GM18861 (cell line): ENCODE results near the gene LRRC27.

Source experiments
- ATAC-seq: cut with Tn5 transposase; IDR thresholded peaks from one replicate; pipeline ENCODE4 v1.9.1; 2021; ENCODE audit not compliant: unreplicated experiment

The LRRC27 gene

GRCh38 chr10:132399117-132400035 is 67.4 kb downstream of the LRRC27 start:
- ATAC-seq: no peak

GRCh38 chr10:132400041-132400546 is 68.1 kb downstream of the LRRC27 start:
- no peak for ATAC-seq

GRCh38 chr10:132400547-132401151 is 68.7 kb downstream of the LRRC27 start:
- ATAC-seq: no peak

- ATAC-seq: no peak
Measured at GRCh38 chr10:132401401-132402118, 69.6 kb downstream of the LRRC27 start.

GRCh38 chr10:132402781-132403241 is 70.8 kb downstream of the LRRC27 start:
- no peak for ATAC-seq

GRCh38 chr10:132403511-132404168 is 71.6 kb downstream of the LRRC27 start:
- ATAC-seq: no peak

- ATAC-seq: no peak
Measured at GRCh38 chr10:132404169-132404880, 72.3 kb downstream of the LRRC27 start.

GRCh38 chr10:132404911-132405462 is 73.0 kb downstream of the LRRC27 start:
- no peak for ATAC-seq

- ATAC-seq: no peak
Measured at GRCh38 chr10:132405463-132405991, 73.5 kb downstream of the LRRC27 start.

GRCh38 chr10:132406181-132406580 is 74.2 kb downstream of the LRRC27 start:
- ATAC-seq: no peak

- no peak for ATAC-seq
Measured at GRCh38 chr10:132406750-132407149, 74.8 kb downstream of the LRRC27 start.

- ATAC-seq: no peak
Measured at GRCh38 chr10:132407243-132407746, 75.3 kb downstream of the LRRC27 start.

- ATAC-seq: peak; percentile 50
Measured at GRCh38 chr10:132407846-132408278, 75.9 kb downstream of the LRRC27 start.

- no peak for ATAC-seq
Measured at GRCh38 chr10:132408367-132408781, 76.4 kb downstream of the LRRC27 start.

GRCh38 chr10:132408823-132409666 is 77.1 kb downstream of the LRRC27 start:
- ATAC-seq: no peak

- ATAC-seq: no peak
Measured at GRCh38 chr10:132409667-132410028, 77.7 kb downstream of the LRRC27 start.

- no peak for ATAC-seq
Measured at GRCh38 chr10:132410056-132410778, 78.2 kb downstream of the LRRC27 start.
